Head of caudate nucleus (tissue), 42 donors: ENCODE results near the gene LRRC73.
"Not testable (repeated sequence)": the region's sequence is repeated elsewhere in the genome, so short reads cannot be mapped to it uniquely, and the experiment has no call there.

Experiments
- DNase-seq, 42 donors: peaks; one replicate each; pipeline versions ENCODE4 v3.0.0 to v3.0.0-alpha.2; 2020 to 2021; ENCODE audit warnings: mixed read lengths in 7 of 42
- intact Hi-C: fragments of 100-400 bp; cut with DNase I; formaldehyde crosslinking; loops from one replicate; pipeline ENCODE4 v1.15.0; 2022

LRRC73 gene

GRCh38 chr6:43515808-43516207 is 5.7 kb upstream of the LRRC73 start:
- intact Hi-C loops = no loop called here
- DNase-seq = peak in 24 of 42 donors; percentile 15 to 73 (median 54)

GRCh38 chr6:43511824-43512415 is 1.8 kb upstream of the LRRC73 start:
- intact Hi-C loops = no loop called here
- no peak for DNase-seq

GRCh38 chr6:43510827-43511163 is 649 bp upstream of the LRRC73 start:
- no peak for DNase-seq
- intact Hi-C loops = no loop called here

GRCh38 chr6:43509142-43509983 is 783 bp downstream of the LRRC73 start:
- intact Hi-C loops = loop anchor here (5.0 kb wide), 1 partner anchor 142 kb away; the partner anchor contains the start of gene ZNF318
- DNase-seq = peak in 1 of 42 donors; percentile 11

- no peak for DNase-seq
- intact Hi-C loops = loop anchor here (5.0 kb wide), 1 partner anchor 141 kb away; the partner anchor contains the start of gene ZNF318
Measured at GRCh38 chr6:43508481-43509141, 1.5 kb downstream of the LRRC73 start.

- peak; percentile 60 to 95 (median 85) for DNase-seq
- intact Hi-C loops = loop anchor here (2.0 to 5.0 kb wide), 2 partner anchors 52 to 140 kb away; partner anchors contain the start of genes DLK2 and ZNF318
Measured at GRCh38 chr6:43506667-43507471, 3.3 kb downstream of the LRRC73 start.

GRCh38 chr6:43506171-43506570 is 4.0 kb downstream of the LRRC73 start:
- DNase-seq = no peak
- intact Hi-C loops = loop anchor here (2.0 to 5.0 kb wide), 2 partner anchors 51 to 139 kb away; partner anchors contain the start of genes DLK2 and ZNF318

GRCh38 chr6:43505718-43506117 is 4.4 kb downstream of the LRRC73 start:
- intact Hi-C loops = loop anchor here (2.0 to 5.0 kb wide), 2 partner anchors 51 to 138 kb away; partner anchors contain the start of genes DLK2 and ZNF318
- DNase-seq = no peak

- intact Hi-C loops = loop anchor here (5.0 kb wide), 1 partner anchor 138 kb away; the partner anchor contains the start of gene ZNF318
- DNase-seq = no peak
Measured at GRCh38 chr6:43504756-43505593, 5.2 kb downstream of the LRRC73 start.

GRCh38 chr6:43503443-43503842 is 6.7 kb downstream of the LRRC73 start:
- intact Hi-C loops = no loop called here
- DNase-seq = no peak

GRCh38 chr6:43502666-43503065 is 7.5 kb downstream of the LRRC73 start:
- peak in 1 of 42 donors; percentile 45 for DNase-seq
- intact Hi-C loops = no loop called here

GRCh38 chr6:43500921-43501320 is 9.2 kb downstream of the LRRC73 start:
- no peak for DNase-seq
- intact Hi-C loops = no loop called here

GRCh38 chr6:43499028-43499815 is 10.9 kb downstream of the LRRC73 start:
- peak in 1 of 42 donors; percentile 29 for DNase-seq
- intact Hi-C loops = no loop called here

GRCh38 chr6:43498291-43498690 is 11.9 kb downstream of the LRRC73 start:
- DNase-seq, intact Hi-C loops: not testable (repeated sequence)

- no peak for DNase-seq
- intact Hi-C loops = loop anchor here (2.0 kb wide), 1 partner anchor 43 kb away; the partner anchor contains the start of gene DLK2
Measured at GRCh38 chr6:43497689-43498088, 12.5 kb downstream of the LRRC73 start.

GRCh38 chr6:43497129-43497396 is 13.1 kb downstream of the LRRC73 start:
- intact Hi-C loops = loop anchor here (2.0 kb wide), 1 partner anchor 42 kb away; the partner anchor contains the start of gene DLK2
- no peak for DNase-seq
